Measurements from ENCODE around the gene RNF166. TPM values are rescaled to one million over a fixed set of nuclear protein-coding genes. Genes with fewer than 3 reads are reported as not detected.
A peak's percentile ranks its signal among the peaks of the same experiment; 100 is the strongest.

Gene RNF166
- total RNA-seq, 1 donor from 2014 or later, result 19.4 TPM

DNA sequence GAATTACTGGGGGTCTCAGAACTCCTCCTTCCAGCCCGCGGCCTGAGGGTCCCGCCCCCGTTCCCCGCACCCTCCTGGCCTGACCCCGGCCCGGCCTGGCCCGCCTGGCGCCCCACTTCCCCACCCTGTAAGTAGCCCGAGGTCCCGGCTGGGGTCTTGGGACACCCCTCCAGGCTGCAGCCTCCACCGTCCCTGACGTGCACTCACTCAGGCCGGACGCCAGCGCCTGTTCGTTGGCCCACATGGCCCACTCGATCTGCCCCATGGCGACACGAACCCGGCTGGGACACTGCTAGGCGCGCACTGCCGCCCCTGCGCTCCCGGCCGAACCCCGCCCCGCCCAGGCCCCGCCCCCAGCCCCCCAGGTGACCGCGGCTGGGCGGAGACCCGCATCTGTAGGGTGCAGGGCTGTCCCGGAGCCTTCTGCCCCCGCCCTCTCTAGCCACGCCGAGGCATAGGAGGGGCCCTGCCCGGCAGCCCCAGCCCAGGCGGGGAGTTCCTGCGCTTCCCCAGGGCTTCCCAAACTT is 55.4 kb downstream of the RNF166 start, which contains the start of gene CYBA:
Gene CYBA, minus strand, starts transcription at position 305 of the 527 bp plus-strand sequence. Its CDS starts 40 bp downstream, at position 265.
- peaks cover 4% of the 10 kb centered on the region for H3K4me1 Mint-ChIP-seq (ENCODE audit: low read depth)
- TF ChIP-seq CTCF (IDR thresholded peaks at IDR 0.05; ENCODE audit: unreplicated experiment), result no peak
- DNase-seq (ENCODE audit: low spot score, unreplicated experiment), result no peak
- no peaks in the 10 kb centered on the region for H3K27me3 Mint-ChIP-seq
- H3K9me3 Mint-ChIP-seq (ENCODE audit: low read depth), result no peaks in the 10 kb centered on the region
- peak within 1 kb of the TSS; percentile 81 for H3K4me3 Mint-ChIP-seq (ENCODE audit: low read depth)
- peak within 1 kb of the TSS; percentile 56 for H3K27ac Mint-ChIP-seq
- peaks cover 7% of the 10 kb centered on the region for H3K36me3 Mint-ChIP-seq (ENCODE audit: insufficient read depth)

DNA sequence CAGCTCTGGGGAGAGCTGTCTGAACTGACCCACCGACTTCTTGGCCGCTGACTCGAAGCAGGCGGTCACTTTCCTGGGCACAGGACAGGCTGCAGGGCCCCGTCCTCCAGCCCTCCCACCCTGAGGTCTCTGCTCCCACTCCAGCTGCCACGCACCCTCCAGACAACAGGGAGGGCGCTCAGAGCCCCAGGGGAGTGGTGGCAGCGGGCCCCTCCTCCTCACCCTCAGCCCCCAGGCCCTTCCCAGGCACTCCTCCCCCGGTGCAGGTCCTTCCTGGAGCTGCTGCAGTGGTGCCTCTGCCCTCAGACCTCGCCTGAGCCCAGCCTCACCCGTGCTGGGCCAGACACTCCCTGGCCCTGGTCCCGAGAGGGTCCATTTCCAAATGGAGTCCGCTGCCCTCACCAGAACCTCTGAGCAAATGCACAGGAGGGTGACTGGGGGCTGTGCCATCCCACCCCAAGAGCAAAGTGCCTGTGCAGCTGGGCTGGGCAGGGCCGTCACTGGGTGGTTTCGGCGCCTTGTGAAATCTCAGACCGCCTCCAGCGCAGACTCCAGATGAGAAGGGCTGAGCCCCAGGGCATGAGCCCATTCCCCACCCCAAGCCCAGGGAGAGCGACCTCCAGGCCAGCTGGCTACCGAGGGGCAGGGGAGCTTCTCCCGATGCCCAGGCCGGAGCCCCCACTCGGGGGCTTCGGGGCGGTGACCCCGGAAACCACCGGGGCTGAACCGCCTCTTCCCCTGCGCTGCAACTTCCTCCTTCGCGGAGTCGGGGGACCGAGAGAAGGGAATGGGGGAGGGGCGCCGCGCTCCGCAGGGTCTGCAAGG is 56.1 kb downstream of the RNF166 start:
- peaks cover 7% of the 10 kb centered on the region for H3K36me3 Mint-ChIP-seq (ENCODE audit: insufficient read depth)
- H3K9me3 Mint-ChIP-seq (ENCODE audit: low read depth), result no peaks in the 10 kb centered on the region
- DNase-seq (ENCODE audit: low spot score, unreplicated experiment), result no peak
- peak overlapping the region; percentile 56 for H3K27ac Mint-ChIP-seq
- peaks cover 4% of the 10 kb centered on the region for H3K4me1 Mint-ChIP-seq (ENCODE audit: low read depth)
- no peaks in the 10 kb centered on the region for H3K27me3 Mint-ChIP-seq
- no peak for TF ChIP-seq CTCF (IDR thresholded peaks at IDR 0.05; ENCODE audit: unreplicated experiment)
- H3K4me3 Mint-ChIP-seq (ENCODE audit: low read depth), result peak overlapping the region; percentile 81

- Mint-ChIP-seq H3K36me3 (ENCODE audit: insufficient read depth) (peaks cover 6% of the 10 kb centered on the region), H3K27ac (no peak overlapping the region), H3K4me3 (ENCODE audit: low read depth) (peak overlapping the region; percentile 81)
Measured at GRCh38 chr16:88649195-88649923, 56.8 kb downstream of the RNF166 start.

GRCh38 chr16:88647178-88648070 is 58.8 kb downstream of the RNF166 start:
- no peak overlapping the region for H3K4me3 Mint-ChIP-seq (ENCODE audit: low read depth)
- no peak for DNase-seq (ENCODE audit: low spot score, unreplicated experiment)
- H3K27me3 Mint-ChIP-seq, result no peaks in the 10 kb centered on the region
- no peak for TF ChIP-seq CTCF (IDR thresholded peaks at IDR 0.05; ENCODE audit: unreplicated experiment)
- no peak overlapping the region for H3K27ac Mint-ChIP-seq
- H3K9me3 Mint-ChIP-seq (ENCODE audit: low read depth), result no peaks in the 10 kb centered on the region
- H3K36me3 Mint-ChIP-seq (ENCODE audit: insufficient read depth), result peaks cover 6% of the 10 kb centered on the region
- H3K4me1 Mint-ChIP-seq (ENCODE audit: low read depth), result peaks cover 4% of the 10 kb centered on the region

More at GRCh38 chr16:88649195-88649923, 56.8 kb downstream of the RNF166 start:
- Mint-ChIP-seq H3K9me3 (ENCODE audit: low read depth) (no peaks in the 10 kb centered on the region), H3K27me3 (no peaks in the 10 kb centered on the region), H3K4me1 (ENCODE audit: low read depth) (peaks cover 4% of the 10 kb centered on the region)
- no peak for DNase-seq (ENCODE audit: low spot score, unreplicated experiment)
- no peak for TF ChIP-seq CTCF (IDR thresholded peaks at IDR 0.05; ENCODE audit: unreplicated experiment)

Small RNAs within 50 kb of the gene (microRNA-seq; reads per million reads assigned to microRNA genes)
- not detected for gene MIR4722 (ENCODE audit: borderline number of aligned reads, unreplicated experiment)

Other genes with a start within 250 kb of the RNF166 start
- 67.5 and 70.7 TPM in 2 replicates for gene ZC3H18, start 136.0 kb downstream of the RNF166 start, total RNA-seq
- gene IL17C, start 67.8 kb downstream of the RNF166 start, total RNA-seq, result 0.29 TPM in 2 replicates
- 111 and 112 TPM in 2 replicates for gene CYBA, start 55.4 kb downstream of the RNF166 start, total RNA-seq
- gene MVD, start 43.3 kb downstream of the RNF166 start, total RNA-seq, result 78.1 and 78.5 TPM in 2 replicates
- gene SNAI3, start 19.9 kb downstream of the RNF166 start, total RNA-seq, result 1.2 and 1.9 TPM in 2 replicates
- 17.2 and 18.2 TPM in 2 replicates for gene CTU2, start 95 bp upstream of the RNF166 start, total RNA-seq
- gene PIEZO1, start 78.8 kb upstream of the RNF166 start, total RNA-seq, result 37.7 and 44.7 TPM in 2 replicates
- 22.8 and 25.3 TPM in 2 replicates for gene CDT1, start 97.4 kb upstream of the RNF166 start, total RNA-seq
- 100 and 115 TPM in 2 replicates for gene APRT, start 105.5 kb upstream of the RNF166 start, total RNA-seq
- 32.7 and 34.6 TPM in 2 replicates for gene GALNS, start 150.5 kb upstream of the RNF166 start, total RNA-seq
- gene TRAPPC2L, start 150.7 kb upstream of the RNF166 start, total RNA-seq, result 74.9 and 86.2 TPM in 2 replicates
- 0.46 TPM in 1 of 2 replicates, not detected in the other for gene PABPN1L, start 160.3 kb upstream of the RNF166 start, total RNA-seq